ENCODE measurements around the gene SYT1.
"Not testable (repeated sequence)": the region's sequence is repeated elsewhere in the genome, so short reads cannot be mapped to it uniquely, and the experiment has no call there.

SYT1 gene

DNA sequence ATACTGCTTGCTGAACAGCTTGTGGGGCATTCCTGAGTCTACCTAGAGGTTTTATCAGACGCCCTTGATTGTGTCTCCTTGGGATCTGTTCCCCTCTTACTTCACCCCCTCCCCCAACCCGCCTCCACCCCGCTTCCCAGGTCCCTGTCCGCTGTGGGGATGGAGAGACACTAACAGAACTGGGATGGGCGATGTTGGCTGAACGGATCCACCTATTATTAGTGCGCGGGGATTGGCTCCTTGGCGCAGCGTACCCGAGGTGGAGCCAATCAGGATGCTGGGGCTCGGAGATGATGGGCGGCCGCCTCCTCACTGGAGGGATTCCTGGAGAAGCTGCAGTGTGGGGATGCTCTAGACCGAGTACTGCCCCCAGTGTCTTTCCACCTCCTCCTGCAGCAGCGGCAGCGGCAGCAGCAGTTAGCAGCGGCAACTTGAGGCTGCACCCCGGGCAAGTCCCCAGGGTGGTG, at the start of gene SYT1:
TSS of gene SYT1 (plus strand) at position 372 of the 467 bp plus-strand sequence.
- DNase-seq = no peak

GRCh38 chr12:78818487-78818886, 46.1 kb upstream of the SYT1 start:
- DNase-seq = no peak

GRCh38 chr12:78820946-78821345, 43.6 kb upstream of the SYT1 start:
- DNase-seq = no peak

- no peak for DNase-seq
Measured at GRCh38 chr12:78824918-78825317, 39.7 kb upstream of the SYT1 start.

DNA sequence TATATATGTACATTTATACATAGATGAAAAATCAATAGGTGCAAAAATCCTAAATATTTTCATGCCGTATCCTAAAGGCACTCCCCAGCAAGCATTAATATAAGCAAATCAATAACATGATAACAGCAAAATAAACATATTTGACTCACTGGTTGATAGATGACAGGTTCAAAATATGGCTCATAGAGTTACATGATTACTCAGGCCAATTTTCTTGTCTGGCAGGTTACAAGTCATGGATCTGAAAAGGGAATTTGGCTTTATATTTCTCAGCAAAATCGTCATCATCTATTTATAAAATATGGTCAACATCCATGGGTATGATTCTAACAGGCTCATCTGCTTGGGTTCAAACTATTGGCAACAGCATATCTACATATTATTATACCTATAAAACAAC, 34.9 kb upstream of the SYT1 start:
- no peak for DNase-seq

- no peak for DNase-seq
Measured at GRCh38 chr12:78835493-78835892, 29.1 kb upstream of the SYT1 start.

GRCh38 chr12:78840518-78841019, 24.0 kb upstream of the SYT1 start:
- not testable (repeated sequence) for DNase-seq

GRCh38 chr12:78853231-78853630, 11.3 kb upstream of the SYT1 start:
- no peak for DNase-seq

GRCh38 chr12:78863482-78864402, 832 bp upstream of the SYT1 start:
- DNase-seq = no peak

GRCh38 chr12:78864870-78865463, 393 bp downstream of the SYT1 start:
- DNase-seq = no peak

DNA sequence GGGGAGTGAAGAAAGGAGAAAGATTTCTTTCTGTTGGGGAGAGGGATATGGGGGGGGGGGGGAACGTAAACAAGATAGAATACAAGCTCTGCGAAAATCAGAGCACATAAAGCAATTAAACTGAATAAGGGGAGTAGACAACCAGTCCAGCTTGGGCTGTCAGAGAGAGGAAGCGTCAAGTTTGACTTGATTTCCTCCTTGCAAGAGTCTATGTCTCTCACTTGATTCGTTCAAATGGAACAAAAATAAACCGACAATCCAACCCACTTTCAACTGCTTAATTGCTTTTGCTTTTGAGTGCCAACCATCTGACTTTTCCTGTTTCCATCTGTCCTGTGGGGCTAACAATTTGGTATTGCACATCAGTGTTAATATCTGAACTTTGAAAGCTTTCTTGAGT, 942 bp downstream of the SYT1 start:
- DNase-seq = no peak

GRCh38 chr12:78866518-78866917, 1.9 kb downstream of the SYT1 start:
- no peak for DNase-seq

GRCh38 chr12:78870539-78870938, 6.0 kb downstream of the SYT1 start:
- no peak for DNase-seq

DNA sequence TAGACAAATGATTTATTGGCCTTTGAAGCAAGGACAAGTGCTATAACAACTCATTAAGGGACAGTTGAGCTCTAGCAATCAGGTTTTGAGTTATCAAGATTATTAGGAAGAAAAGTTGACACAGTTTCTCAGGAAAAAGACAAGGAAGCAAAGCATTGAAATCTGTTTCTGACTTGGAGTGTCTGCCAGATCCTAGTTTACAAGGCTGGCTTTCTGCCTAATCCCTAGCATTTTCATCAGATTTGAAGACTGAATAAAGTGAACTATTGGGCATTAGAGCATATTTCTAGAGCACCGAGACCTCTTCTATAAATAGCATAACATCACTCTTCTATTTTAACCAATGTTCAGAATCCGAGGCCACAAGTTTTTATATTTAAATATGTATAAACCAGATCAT, 7.0 kb downstream of the SYT1 start:
- DNase-seq = no peak

GRCh38 chr12:78878459-78878858, 13.9 kb downstream of the SYT1 start:
- DNase-seq = no peak

- no peak for DNase-seq
Measured at GRCh38 chr12:78878866-78879265, 14.3 kb downstream of the SYT1 start.

DNA sequence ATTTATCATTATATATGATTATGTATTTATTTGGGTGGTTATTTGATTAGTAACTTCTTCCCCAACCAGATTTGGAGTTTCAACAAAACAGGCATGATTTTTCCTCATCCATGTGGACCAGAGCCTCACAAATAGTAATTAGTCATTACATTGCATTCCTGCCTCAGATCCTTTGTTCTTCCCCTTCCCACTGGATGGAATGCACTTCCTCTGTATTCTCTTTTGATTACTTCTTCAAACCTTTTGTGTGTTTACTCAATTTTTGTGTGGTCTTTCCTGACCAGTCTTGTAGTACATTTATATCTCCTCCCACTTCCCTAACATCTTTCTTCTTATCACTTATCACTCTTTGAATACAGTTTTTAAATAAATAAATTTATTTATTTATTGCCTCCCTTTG, 15.5 kb downstream of the SYT1 start:
- DNase-seq = no peak

DNA sequence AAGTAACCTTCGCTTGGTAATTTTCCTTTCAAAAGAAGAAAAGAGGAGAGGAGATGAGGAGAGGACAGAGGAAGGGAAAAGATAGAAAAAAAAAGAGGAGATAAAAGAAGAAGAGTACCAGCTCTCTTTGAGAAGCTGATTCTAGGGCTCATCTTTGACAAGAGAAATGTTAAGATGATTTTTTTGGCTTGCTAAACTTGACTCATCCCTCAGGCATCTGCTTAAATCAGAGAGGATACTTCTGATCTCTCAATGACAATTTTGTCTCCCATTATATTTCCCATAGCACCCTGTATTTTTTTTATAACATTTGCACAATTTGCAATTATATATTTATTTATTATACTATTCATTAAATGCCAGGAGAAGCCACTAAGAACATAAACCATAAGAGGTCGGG, 17.1 kb downstream of the SYT1 start:
- DNase-seq = no peak

DNA sequence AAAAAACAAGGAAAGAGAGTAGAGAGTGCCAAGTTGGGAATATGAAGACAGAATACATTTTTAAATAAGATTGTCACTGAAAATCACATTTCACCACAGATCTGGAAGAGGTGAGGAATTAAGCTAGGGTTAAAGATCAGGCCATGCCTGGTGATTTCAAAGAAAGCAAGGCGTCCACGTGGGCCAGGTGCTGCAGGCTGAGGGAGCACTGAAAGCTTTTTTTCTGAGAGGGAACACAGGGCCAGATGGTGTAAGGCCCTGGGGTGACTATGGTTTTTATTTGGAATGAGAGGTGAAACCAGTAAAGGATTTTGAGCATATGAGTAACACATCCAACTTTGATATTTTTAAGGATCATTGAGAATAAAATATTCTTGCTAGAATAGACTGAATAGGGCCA, 20.9 kb downstream of the SYT1 start:
- no peak for DNase-seq

- no peak for DNase-seq
Measured at GRCh38 chr12:78886719-78887407, 22.3 kb downstream of the SYT1 start.

DNA sequence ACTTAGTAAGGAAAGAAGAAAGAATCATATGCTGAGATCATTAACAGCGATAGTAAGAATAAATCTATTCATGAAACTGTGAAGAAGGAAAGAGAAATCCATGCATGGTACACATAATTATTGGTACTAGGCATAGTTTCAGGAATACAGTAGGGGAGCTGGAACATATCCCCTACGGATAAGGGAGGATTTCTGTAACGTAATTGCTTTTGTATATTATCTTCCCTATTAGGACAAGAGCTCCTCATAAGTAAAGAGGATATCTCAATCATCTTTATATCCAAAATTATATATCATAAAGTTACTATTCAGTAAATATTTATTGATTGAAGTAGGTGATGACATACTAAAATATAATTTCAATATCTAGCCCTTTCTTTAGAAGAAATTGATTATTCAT, 22.9 kb downstream of the SYT1 start:
- DNase-seq = no peak

GRCh38 chr12:78888568-78888967, 24.0 kb downstream of the SYT1 start:
- DNase-seq = no peak

DNA sequence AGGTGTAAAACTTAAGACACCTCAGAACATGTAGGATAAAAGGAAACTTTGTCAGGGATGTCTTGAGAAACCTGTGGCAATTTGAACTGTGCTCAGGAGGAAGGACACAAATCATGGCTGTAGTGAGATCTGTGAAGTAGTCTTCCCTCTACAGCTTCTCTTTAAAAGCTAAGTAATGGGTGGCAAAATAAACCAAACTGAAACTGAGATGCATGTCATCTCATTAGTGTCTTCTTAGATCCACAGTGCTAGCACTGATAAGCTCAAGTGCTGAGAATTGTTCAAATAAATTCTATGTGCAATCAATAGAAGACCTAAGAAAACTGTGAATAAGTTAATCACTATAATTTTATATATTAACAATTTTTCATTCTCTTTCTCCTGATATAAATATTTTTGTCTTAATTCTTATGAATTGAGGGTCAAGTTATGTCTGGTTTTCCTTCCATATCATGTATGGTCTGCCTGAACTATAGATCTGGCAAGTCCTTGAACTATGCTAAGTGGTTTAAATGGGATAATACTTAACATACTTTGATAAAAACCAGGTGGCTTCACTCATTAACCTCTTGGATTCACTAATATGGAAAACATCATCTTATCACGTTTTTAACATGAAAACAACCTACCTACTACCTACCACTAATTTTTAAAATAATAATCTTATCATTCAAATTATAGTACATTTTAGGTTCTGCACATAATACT, 27.2 kb downstream of the SYT1 start:
- DNase-seq = no peak

Data from activated naive CD4-positive, alpha-beta T cell treated with anti-CD3 and anti-CD28 coated beads, Interleukin-2, amount 50 U/mL, for 16 hours (primary cell).